ENCODE data around the gene S100PBP.
"Not testable (repeated sequence)": the region's sequence is repeated elsewhere in the genome, so short reads cannot be mapped to it uniquely, and the experiment has no call there.

S100PBP gene

GRCh38 chr1:32786856-32787255 lies 30.6 kb upstream of the S100PBP start:
- no peak for DNase-seq (ENCODE audit: low read depth)

DNA sequence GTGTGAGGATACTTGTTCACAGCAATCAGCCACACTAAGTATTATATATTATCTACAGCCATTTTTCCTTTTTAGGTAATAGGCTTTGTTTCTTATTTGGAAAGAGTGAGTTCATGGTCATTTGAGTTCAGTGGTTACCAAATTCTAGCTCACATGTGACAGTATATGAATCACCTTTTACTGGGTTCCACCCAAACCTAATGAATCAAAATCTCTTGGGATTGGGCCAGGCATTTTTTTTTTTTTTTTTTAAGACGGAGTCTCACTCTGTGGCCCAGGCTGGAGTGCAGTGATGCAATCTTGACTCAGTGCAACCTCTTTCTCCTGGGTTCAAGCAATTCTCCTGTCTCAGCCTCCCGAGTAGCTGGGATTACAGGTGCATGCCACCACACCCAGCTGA lies 28.1 kb upstream of the S100PBP start:
- DNase-seq (ENCODE audit: low read depth), result peak; percentile 83

- peak; percentile 34 for DNase-seq (ENCODE audit: low read depth)
Measured at GRCh38 chr1:32791881-32792280, 25.6 kb upstream of the S100PBP start.

DNA sequence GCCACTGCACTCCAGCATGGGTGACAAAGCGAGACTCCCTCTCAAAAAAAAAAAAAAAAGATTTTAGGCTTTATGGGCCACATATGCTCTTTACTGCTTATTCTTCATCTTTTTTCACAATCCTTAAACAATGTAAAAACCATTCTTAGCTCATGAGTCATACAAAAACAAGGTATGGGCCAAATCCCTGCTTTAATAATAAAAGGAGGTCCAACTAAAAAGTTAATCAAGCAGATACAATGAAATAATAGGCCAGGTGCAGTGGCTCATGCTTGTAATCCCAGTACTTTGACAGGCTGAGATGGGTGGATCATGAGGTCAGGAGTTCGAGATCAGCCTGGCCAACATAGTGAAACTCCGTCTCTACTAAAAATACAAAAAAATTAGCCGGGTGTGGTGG lies 21.7 kb upstream of the S100PBP start:
- DNase-seq (ENCODE audit: low read depth), result peak; percentile 57

- no peak for DNase-seq (ENCODE audit: low read depth)
Measured at GRCh38 chr1:32797456-32797855, 20.0 kb upstream of the S100PBP start.

- no peak for DNase-seq (ENCODE audit: low read depth)
Measured at GRCh38 chr1:32798191-32798590, 19.3 kb upstream of the S100PBP start.

- DNase-seq (ENCODE audit: low read depth), result no peak
Measured at GRCh38 chr1:32798679-32799416, 18.6 kb upstream of the S100PBP start.

GRCh38 chr1:32801096-32801715 lies 16.2 kb upstream of the S100PBP start:
- no peak for DNase-seq (ENCODE audit: low read depth)

DNA sequence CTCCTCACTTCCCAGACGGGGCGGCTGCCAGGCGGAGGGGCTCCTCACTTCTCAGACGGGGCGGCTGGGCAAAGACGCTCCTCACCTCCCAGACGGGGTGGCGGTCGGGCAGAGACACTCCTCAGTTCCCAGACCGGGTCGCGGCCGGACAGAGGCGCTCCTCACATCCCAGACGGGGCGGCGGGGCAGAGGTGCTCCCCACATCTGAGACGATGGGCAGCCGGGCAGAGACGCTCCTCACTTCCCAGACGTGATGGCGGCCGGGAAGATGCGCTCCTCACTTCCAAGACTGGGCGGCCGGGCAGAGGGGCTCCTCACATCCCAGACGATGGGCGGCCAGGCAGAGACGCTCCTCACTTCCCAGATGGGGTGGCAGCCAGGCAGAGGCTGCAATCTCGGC lies 13.0 kb upstream of the S100PBP start:
- not testable (repeated sequence) for DNase-seq (ENCODE audit: low read depth)

GRCh38 chr1:32806290-32806689 lies 11.2 kb upstream of the S100PBP start:
- no peak for DNase-seq (ENCODE audit: low read depth)

DNA sequence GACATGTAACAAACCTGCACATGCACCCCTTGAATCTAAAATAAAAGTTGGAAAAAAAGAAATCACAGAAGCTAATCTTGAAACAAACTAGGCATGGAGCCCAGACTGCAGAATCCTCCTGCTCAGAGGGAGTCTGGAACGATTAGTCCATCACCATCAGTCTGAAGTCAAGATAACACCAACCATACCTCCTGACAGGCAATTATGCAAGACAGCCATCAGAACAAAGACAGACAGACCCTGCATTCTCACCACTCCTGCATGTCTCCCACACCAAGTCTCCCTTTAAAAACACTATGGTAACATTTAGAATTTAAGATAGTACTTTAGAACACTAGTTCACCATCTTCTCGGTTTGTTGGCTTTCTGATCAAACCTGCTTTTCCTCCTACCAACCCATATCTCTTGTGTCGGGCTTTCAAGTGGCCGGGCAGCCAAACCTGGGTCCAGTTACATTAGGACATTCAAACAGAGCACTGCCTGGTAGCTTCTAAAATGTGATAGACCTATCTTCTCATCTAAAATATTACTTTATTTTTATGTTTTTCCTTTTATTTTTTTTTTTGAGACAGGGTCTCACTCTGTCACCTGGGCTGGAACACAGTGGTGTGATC lies 10.4 kb upstream of the S100PBP start:
- DNase-seq (ENCODE audit: low read depth), result no peak

GRCh38 chr1:32808580-32808979 lies 8.9 kb upstream of the S100PBP start:
- no peak for DNase-seq (ENCODE audit: low read depth)

GRCh38 chr1:32810358-32810757 lies 7.1 kb upstream of the S100PBP start:
- no peak for DNase-seq (ENCODE audit: low read depth)

GRCh38 chr1:32811265-32811664 lies 6.2 kb upstream of the S100PBP start:
- no peak for DNase-seq (ENCODE audit: low read depth)

DNA sequence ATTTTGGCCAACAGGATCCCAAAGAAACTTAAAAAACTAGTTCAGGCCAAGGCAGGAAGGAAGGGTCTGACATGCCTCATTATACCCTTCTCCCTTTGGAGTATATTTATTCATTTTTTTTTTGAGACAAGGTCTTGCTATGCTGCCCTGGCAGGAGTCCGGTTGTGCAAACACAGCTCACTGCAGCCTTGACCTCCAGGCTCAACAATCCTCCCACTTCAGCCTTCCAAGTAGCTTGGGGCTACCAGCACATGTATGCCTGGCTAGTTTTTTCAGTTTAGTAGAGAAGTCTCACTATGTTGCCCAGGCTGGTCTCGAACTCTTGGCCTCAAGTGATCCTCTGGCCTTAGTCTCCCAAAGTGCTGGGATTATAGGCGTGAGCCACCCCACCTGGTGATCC lies 5.5 kb upstream of the S100PBP start:
- DNase-seq (ENCODE audit: low read depth), result no peak

GRCh38 chr1:32813941-32814739 lies 3.3 kb upstream of the S100PBP start:
- DNase-seq (ENCODE audit: low read depth), result no peak

DNA sequence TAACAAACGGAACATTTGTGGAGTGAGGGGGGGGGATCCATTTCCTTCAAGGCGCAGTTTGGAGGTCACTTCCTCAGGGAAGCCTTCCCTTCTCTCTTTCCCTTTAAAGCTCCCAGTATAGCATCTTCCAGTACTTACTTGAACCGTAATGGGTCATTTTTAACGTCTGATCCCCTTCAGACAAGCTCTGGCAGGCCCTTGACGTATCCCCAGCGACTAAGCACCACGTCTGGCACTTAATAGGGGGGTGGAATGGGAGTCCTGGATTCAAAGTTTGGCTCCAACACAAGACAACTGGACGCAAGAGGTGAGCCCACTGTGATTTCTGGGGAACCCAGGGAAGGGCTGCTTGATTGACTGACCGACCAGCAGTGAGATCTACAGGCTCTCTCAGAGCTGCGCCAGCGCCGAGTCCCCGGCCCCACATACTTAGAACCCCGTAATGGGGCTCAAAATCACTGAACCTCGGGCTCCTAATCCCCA lies 736 bp upstream of the S100PBP start:
- DNase-seq (ENCODE audit: low read depth), result peak; percentile 28

DNA sequence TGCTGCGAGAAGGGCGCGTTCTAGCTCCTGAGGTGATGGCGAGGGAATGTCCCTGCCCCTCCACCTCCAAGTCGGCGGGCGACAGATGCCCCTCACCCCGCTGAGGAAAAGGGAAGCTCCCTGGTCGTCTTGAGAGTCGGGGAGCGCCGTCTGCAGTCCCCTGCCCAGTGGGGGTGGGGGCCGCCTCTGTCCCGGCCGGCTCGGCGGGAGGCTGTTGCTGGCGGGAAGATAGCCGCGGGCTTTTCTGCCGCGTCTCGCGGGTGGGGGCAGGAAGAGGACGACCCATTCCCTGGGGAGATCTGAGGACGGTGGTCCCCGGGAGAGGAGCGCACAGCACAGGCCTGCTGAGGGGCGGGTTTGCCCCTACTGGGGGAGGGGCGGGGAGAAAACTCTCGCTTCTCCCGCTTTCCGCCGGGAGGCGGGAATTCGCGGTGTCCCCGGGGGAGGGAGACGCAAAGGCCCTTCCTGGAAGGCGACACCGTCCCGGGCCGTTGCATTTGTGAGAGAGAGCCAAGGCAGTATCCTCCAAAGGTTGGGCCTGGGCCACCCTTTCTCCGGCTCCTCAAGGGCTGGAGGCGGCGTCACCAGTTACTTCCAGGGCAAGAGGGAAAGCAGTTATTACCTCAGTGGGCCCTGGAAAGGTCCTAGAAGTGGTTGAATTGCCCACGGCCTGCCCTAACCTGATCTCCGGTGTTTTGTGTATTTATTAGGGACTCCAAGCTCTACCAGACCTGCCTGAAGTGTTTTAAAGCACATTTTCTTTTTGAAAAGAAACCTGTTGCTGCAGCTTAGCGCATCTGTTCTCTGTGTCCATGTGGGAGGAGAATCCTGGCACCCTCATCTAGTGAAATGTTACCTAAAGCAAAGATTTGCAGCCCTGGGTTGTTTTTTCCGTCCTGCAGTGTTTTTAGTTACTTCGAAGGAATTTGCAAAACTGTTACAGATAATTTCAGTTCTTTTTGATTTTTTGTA lies 648 bp downstream of the S100PBP start:
- peak; percentile 26 for DNase-seq (ENCODE audit: low read depth)

- no peak for DNase-seq (ENCODE audit: low read depth)
Measured at GRCh38 chr1:32818804-32819541, 1.5 kb downstream of the S100PBP start.

DNA sequence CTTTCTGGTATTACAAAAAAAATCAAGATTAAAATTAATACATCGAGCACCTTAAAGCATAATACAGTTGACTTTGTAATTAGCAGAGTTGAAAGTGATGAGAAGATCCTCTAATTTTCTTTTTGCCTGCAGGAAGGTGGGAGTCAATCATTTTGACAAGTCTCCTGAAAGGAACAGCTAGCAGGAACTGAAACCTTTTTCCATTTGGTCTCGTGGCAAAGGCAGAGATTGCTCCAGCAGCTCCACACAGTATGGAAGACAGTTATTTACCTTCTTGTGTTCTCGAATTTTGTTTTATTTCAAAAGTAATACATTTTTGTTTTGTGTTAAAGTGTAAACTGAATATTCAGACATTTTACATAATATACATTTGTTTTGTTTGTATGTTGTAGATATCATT lies 7.7 kb downstream of the S100PBP start:
- DNase-seq (ENCODE audit: low read depth), result no peak

GRCh38 chr1:32828341-32828740 lies 10.9 kb downstream of the S100PBP start:
- DNase-seq (ENCODE audit: low read depth), result no peak

Measured in HS-5 (cell line).